HepG2 (cell line): ENCODE results near the gene GLRX2. TPM values are rescaled to one million over a fixed set of nuclear protein-coding genes. Genes with fewer than 3 reads are reported as not detected.

ENCODE experiments used
- CCDC6 ChIP-seq: sonication (generic); formaldehyde crosslinking; IDR thresholded peaks from 2 replicates; pipeline ENCODE4 v1.8.1; 2022; ENCODE audit warnings: mild to moderate bottlenecking, missing genetic modification reagents, moderate library complexity
- IRF2 ChIP-seq: IDR thresholded peaks from 2 replicates; pipeline ENCODE4 v1.6.1; 2018; ENCODE audit warnings: missing genetic modification reagents, missing compliant biosample characterization
- KMT2B ChIP-seq: IDR thresholded peaks from 2 replicates; pipeline ENCODE4 v1.6.1; 2016; ENCODE audit warnings: missing genetic modification reagents, missing compliant biosample characterization
- RBM22 ChIP-seq: fragments of 200-400 bp; formaldehyde crosslinking; optimal IDR thresholded peaks from 2 replicates; pipeline ENCODE3; 2017; ENCODE audit warnings: mild to moderate bottlenecking, low read length, moderate library complexity
- SOX5 ChIP-seq: IDR thresholded peaks from 2 replicates; pipeline ENCODE4 v1.6.1; 2016; ENCODE audit warnings: borderline replicate concordance
- TEF ChIP-seq: sonication (generic); formaldehyde crosslinking; IDR thresholded peaks from 2 replicates; pipeline ENCODE4 v1.5.0; 2020; ENCODE audit warnings: missing genetic modification reagents
- THYN1 ChIP-seq: sonication (generic); formaldehyde crosslinking; IDR thresholded peaks from 2 replicates; pipeline ENCODE4 v1.8.1; 2023; ENCODE audit warnings: low read depth, mild to moderate bottlenecking, moderate library complexity, missing genetic modification reagents, borderline replicate concordance
- TOPORS ChIP-seq: sonication (generic); formaldehyde crosslinking; IDR thresholded peaks from 2 replicates; pipeline ENCODE4 v1.8.0; 2023; ENCODE audit warnings: mild to moderate bottlenecking, missing genetic modification reagents
- ZNF512B ChIP-seq: sonication (generic); formaldehyde crosslinking; IDR thresholded peaks from 2 replicates; pipeline ENCODE4 v1.5.1; 2020; ENCODE audit warnings: missing genetic modification reagents, mild to moderate bottlenecking, borderline replicate concordance
- ZNF564 ChIP-seq: sonication (generic); formaldehyde crosslinking; IDR thresholded peaks from 2 replicates; pipeline ENCODE4 v1.8.1; 2023; ENCODE audit warnings: mild to moderate bottlenecking, missing genetic modification reagents
- ZNF629 ChIP-seq: sonication (generic); formaldehyde crosslinking; conservative IDR thresholded peaks from 2 replicates; pipeline ENCODE4 v1.5.0; 2020; ENCODE audit warnings: missing genetic modification reagents
- ZNF724P ChIP-seq: sonication (generic); formaldehyde crosslinking; IDR thresholded peaks from 2 replicates; pipeline ENCODE4 v1.8.0; 2022; ENCODE audit warnings: missing genetic modification reagents, borderline replicate concordance
- ZNF839 ChIP-seq: sonication (generic); formaldehyde crosslinking; IDR thresholded peaks from 2 replicates; pipeline ENCODE4 v1.4.0; 2020; ENCODE audit warnings: missing genetic modification reagents, mild to moderate bottlenecking, borderline replicate concordance
- polyA plus RNA-seq, 8 experiments: library from polyadenylated mRNA; depleted of rRNA in 3 of 8; stranded (reverse) in 7 of 8; unstranded in 1 of 8; fragments of >200 nt; fragmentation: Illumina TruSeq in 4 of 8; extraction: Trizol in 4 of 8; gene quantifications; 2 replicates each; pipeline versions ENCODE4 v1.2.1 to v1.2.3, GENCODE V29; 2011 to 2016; ENCODE audit warnings: low read depth in 4 of 8, missing spikeins in 1 of 8, mixed read lengths in 1 of 8; ENCODE audit not compliant: insufficient read depth in 1 of 8
- total RNA-seq, 5 experiments: library from RNA; depleted of rRNA; stranded (reverse); fragments of >200 nt; fragmentation: Illumina TruSeq; extraction: Trizol; gene quantifications; 2 replicates each; pipeline ENCODE4 v1.2.3, GENCODE V29; 2016; ENCODE audit warnings: low read depth in 1 of 5
- TF ChIP-seq, protein P1 (sequence below): sonication (generic); formaldehyde crosslinking; conservative IDR thresholded peaks from 2 replicates; pipeline ENCODE4 v1.4.0; 2020; ENCODE audit warnings: missing genetic modification reagents
- TF ChIP-seq, protein P2 (sequence below): sonication (generic); formaldehyde crosslinking; IDR thresholded peaks from 2 replicates; pipeline ENCODE4 v1.9.0; 2022; ENCODE audit warnings: missing genetic modification reagents, mild to moderate bottlenecking, borderline replicate concordance
- TF ChIP-seq, protein P3 (sequence below): sonication (generic); IDR thresholded peaks from 2 replicates; pipeline ENCODE4 v1.6.1; 2016; ENCODE audit warnings: low read depth, borderline replicate concordance
- TF ChIP-seq, protein P4 (sequence below): IDR thresholded peaks from 2 replicates; pipeline ENCODE4 v1.6.1; 2016; ENCODE audit warnings: missing genetic modification reagents, missing compliant biosample characterization
- TF ChIP-seq, protein P5 (sequence below): sonication (generic); formaldehyde crosslinking; IDR thresholded peaks from 2 replicates; pipeline ENCODE4 v1.5.0; 2020; ENCODE audit warnings: mild to moderate bottlenecking, missing genetic modification reagents

GLRX2 gene
- total and polyA plus RNA-seq, 2 of the 13 experiments (the other 11 are each of a cell fraction or from before 2014, with no cell fraction given), result 11.9 to 39.0 TPM

GRCh38 chr1:193104907-193105820 is at the start of gene GLRX2 (continued):
- TF ChIP-seq, protein P1, sequence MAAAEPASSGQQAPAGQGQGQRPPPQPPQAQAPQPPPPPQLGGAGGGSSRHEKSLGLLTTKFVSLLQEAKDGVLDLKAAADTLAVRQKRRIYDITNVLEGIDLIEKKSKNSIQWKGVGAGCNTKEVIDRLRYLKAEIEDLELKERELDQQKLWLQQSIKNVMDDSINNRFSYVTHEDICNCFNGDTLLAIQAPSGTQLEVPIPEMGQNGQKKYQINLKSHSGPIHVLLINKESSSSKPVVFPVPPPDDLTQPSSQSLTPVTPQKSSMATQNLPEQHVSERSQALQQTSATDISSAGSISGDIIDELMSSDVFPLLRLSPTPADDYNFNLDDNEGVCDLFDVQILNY (CRISPR knock-in tag), result peak; percentile 72; the same call in 1 of the 2 replicates
- TF ChIP-seq ZNF724P (CRISPR knock-in tag) (peak; percentile 47; the same call in 1 of the 2 replicates), ZNF839 (0 out of 2 replicates have a peak, but pooled peaks have one; percentile 56), KMT2B (CRISPR knock-in tag) (peak; percentile 55; the same call in 1 of the 2 replicates), ZNF629 (0 out of 2 replicates have a peak, but pooled peaks have one; percentile 23), ZNF564 (CRISPR knock-in tag) (0 out of 2 replicates have a peak, but pooled peaks have one; percentile 35), TOPORS (peak; percentile 35; the same call in 1 of the 2 replicates), THYN1 (no peak), TEF (no peak), CCDC6 (CRISPR knock-in tag) (peak; percentile 55), RBM22 (no peak), IRF2 (CRISPR knock-in tag) (peak; percentile 58), ZNF512B (no peak), SOX5 (CRISPR knock-in tag) (peak; percentile 33; the same call in 1 of the 2 replicates)
- TF ChIP-seq, protein P2, sequence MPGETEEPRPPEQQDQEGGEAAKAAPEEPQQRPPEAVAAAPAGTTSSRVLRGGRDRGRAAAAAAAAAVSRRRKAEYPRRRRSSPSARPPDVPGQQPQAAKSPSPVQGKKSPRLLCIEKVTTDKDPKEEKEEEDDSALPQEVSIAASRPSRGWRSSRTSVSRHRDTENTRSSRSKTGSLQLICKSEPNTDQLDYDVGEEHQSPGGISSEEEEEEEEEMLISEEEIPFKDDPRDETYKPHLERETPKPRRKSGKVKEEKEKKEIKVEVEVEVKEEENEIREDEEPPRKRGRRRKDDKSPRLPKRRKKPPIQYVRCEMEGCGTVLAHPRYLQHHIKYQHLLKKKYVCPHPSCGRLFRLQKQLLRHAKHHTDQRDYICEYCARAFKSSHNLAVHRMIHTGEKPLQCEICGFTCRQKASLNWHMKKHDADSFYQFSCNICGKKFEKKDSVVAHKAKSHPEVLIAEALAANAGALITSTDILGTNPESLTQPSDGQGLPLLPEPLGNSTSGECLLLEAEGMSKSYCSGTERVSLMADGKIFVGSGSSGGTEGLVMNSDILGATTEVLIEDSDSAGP (CRISPR knock-in tag), result peak; percentile 73; the same call in 1 of the 2 replicates
- TF ChIP-seq, protein P3, sequence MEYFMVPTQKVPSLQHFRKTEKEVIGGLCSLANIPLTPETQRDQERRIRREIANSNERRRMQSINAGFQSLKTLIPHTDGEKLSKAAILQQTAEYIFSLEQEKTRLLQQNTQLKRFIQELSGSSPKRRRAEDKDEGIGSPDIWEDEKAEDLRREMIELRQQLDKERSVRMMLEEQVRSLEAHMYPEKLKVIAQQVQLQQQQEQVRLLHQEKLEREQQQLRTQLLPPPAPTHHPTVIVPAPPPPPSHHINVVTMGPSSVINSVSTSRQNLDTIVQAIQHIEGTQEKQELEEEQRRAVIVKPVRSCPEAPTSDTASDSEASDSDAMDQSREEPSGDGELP, result peak; percentile 62; the same call in 1 of the 2 replicates
- TF ChIP-seq, protein P4, sequence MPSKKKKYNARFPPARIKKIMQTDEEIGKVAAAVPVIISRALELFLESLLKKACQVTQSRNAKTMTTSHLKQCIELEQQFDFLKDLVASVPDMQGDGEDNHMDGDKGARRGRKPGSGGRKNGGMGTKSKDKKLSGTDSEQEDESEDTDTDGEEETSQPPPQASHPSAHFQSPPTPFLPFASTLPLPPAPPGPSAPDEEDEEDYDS (CRISPR knock-in tag), result peak; percentile 57
- TF ChIP-seq, protein P5, sequence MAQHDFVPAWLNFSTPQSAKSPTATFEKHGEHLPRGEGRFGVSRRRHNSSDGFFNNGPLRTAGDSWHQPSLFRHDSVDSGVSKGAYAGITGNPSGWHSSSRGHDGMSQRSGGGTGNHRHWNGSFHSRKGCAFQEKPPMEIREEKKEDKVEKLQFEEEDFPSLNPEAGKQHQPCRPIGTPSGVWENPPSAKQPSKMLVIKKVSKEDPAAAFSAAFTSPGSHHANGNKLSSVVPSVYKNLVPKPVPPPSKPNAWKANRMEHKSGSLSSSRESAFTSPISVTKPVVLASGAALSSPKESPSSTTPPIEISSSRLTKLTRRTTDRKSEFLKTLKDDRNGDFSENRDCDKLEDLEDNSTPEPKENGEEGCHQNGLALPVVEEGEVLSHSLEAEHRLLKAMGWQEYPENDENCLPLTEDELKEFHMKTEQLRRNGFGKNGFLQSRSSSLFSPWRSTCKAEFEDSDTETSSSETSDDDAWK (CRISPR knock-in tag), result no peak
